Stimulated activated naive CD8-positive, alpha-beta T cell treated with anti-CD3 and anti-CD28 coated beads, Interleukin-15, Interleukin-2, amounts not matched to agents 100 U/mL and 50 U/mL, for 24 hours (primary cell): ENCODE results near the gene KRTAP10-7.
"Not testable (repeated sequence)": the region's sequence is repeated elsewhere in the genome, so short reads cannot be mapped to it uniquely, and the experiment has no call there.

Experiments used
- ATAC-seq: fragments of 150-1000 bp; cut with Tn5 transposase; one replicate; pipeline ENCODE4 v1.10.0; 2021
- DNase-seq: peaks from one replicate; pipeline ENCODE4 v3.0.0; 2021

KRTAP10-7 gene

GRCh38 chr21:44571844-44572782 lies 28.3 kb upstream of the KRTAP10-7 start:
- ATAC-seq: no peak
- DNase-seq: no peak

DNA sequence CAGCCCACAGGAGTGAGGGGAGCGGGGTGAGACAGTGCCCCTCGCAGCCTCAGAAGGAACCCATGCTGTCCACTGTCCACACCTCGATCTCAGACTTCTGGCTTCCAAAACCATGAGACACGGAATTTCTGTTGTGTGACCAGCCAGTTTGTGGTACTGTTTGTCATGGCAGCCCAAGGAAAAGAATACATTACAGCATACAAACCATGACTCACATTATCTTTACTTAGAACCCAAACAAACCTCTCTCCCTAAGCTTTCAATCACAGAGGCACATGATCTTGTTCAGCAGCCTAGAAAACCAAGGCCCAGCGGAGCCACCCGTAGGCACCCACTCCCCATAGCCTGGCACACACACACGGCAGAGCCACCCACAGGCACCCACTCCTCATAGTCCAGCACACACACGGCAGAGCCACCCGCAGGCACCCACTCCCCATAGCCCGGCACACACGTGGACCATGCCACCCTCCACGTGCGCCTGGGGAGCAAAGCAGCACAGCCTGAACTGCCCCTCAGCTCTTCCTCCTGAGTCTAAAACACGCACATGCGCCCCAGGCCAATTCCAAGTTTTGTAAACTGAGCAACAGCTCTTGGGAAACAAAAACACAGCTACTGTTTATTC lies 27.3 kb upstream of the KRTAP10-7 start:
- no peak for ATAC-seq
- no peak for DNase-seq

GRCh38 chr21:44573630-44574456 lies 26.6 kb upstream of the KRTAP10-7 start, which contains the start of gene KRTAP10-4:
Gene KRTAP10-4, plus strand, starts transcription at chr21:44573729. Its CDS starts 30 bp downstream, at chr21:44573759.
- ATAC-seq, DNase-seq: not testable (repeated sequence)

DNA sequence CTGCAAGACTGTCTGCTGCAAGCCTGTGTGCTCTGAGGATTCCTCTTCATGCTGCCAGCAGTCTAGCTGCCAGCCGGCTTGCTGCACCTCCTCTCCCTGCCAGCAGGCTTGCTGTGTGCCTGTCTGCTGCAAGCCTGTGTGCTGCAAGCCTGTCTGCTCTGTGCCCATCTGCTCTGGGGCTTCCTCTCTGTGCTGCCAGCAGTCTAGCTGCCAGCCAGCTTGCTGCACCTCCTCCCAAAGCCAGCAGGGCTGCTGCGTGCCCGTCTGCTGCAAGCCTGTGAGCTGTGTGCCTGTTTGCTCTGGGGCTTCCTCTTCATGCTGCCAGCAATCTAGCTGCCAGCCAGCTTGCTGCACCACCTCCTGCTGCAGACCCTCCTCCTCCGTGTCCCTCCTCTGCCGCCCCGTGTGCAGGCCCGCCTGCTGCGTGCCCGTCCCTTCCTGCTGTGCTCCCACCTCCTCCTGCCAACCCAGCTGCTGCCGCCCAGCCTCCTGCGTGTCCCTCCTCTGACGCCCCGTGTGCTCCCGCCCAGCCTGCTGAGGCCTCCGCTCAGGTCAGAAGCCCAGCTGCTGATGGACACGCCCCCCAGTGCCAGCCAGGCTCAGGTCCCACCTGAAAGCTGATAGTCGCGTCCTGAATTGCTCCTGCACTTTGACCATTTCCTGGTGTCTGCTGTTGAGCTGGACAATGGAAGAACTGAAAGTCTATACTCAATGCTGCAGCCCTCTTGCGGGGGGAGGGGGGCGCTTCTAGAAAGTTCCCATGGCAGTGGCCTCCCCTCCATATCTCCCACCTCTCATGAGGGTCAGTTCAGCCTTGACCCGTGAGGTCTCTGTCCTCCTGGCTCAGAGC lies 25.7 kb upstream of the KRTAP10-7 start:
- DNase-seq: no peak

DNA sequence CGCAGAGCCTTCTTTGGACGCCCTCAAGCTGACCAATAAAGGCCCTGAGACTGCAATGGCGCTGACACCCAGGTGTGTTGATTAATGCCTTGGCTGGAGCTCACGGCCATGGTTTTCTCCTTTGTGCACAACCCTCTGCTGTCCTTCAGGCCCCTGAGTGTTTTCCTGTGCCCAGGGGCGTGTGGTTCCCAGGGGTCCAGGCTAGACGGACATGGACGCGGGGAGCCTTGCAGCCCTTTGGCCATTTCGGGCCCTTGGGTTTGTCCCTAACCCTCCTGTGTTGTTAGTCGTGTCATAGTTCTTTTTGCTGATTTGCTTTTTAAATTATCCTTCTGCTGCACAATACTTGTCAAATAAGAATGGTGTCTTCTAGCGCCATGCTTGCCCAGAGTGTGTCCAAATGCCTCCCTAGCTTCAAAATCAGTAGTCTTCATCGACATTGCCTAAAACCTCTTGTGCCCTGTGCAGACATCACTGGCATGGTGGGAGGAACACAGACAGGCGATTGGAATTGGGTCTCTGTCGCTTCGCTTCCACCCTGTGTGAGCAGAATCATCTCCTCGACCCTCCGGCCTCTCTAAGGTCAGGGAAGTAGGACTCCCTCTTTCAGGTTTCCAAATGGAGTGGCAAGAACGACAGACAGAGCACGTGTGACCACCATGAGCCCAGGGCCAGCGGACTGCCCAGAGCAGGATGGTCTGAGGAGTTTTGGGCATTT lies 24.9 kb upstream of the KRTAP10-7 start:
- DNase-seq: no peak
- no peak for ATAC-seq

More for the DNA sequence above, 25.7 kb upstream of the KRTAP10-7 start:
- no peak for ATAC-seq

DNA sequence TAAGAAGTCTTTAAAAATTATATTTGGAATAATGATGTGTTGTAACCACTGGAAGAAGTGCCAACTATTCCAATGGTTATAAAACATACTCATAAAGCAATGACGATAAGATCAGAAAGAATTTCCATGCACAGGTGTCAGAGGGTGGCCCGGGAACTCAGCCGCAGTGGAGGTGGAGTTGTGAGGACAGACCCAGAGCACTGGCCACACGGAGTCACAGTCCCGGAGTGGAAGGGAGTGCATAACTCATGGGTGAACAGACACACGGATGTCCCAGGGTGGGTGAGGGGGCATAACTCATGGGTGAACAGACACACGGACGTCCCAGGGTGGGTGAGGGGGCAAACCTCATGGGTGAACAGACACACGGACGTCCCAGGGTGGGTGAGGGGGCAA lies 24.4 kb upstream of the KRTAP10-7 start:
- ATAC-seq (no peak), DNase-seq (no peak)

DNA sequence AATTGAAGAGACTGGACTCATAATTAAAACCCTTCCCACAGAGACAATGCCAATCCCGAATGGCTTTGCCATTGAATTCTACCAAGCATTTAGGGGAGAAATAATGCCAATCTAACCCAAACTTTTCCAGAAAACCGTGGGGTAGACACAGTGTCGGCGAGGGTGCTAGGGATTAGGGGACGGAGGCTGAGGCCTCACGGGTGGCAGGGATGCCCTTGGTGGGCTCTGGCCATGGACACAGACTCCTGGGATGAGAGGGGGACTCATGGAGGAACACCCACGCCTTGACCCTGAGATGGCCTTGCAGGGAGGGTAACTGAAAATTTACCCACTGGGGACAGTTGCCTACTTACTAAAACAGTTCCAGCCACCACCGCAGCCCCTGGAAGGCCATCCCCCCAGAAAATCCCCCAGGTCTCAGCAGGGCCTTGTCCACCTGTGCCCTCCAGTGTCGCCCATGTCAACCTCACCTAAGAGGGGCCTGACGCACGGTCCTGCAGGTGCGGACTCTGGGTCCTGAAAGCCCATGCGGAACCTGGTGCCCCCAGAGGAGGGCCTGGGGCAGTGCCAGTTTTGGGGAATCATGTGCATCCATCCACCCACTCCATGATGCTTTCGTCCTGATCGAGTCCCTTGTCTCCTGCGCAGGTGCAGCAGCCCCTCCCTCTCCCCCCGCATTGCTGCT lies 21.9 kb upstream of the KRTAP10-7 start:
- ATAC-seq: no peak
- DNase-seq: no peak

DNA sequence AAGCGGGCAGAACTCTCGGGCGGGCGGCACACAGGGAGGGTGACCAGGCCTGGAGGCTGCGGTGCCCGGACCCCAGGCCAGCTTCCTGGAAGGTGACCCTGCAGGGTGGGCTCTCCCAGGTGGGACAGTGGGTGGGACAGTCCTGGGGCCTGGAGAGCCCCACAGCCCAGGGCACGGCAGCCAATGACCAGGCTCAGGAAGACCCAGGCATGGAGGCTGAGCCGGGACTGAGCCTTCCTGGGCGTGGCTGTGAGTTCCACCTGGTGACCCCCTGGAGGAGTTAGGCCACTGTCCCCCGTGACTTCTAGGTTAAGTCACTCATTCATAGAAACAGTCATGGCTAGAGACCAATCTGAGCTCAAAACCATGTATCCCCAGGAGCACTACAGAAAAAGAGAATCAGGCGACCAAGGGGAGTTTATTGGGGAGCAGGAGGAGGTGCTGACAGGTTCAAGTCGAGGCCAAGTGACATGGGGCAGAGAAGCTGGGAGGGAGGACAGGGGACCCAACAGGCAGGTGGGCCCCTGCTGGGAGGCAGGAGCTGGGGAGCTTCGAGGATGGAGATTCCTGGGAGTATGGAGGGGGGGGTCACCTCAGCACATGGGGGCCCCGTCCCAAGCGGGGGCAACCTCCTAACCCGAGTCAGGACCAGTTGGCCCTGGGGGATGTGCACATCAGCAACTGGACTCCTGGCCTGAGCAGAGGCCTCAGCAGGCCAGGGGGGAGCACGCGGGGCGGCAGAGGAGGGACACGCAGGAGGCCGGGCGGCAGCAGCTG lies 21.2 kb upstream of the KRTAP10-7 start:
- ATAC-seq (peak; percentile 19), DNase-seq (no peak)

- DNase-seq (no peak), ATAC-seq (no peak)
Observed at GRCh38 chr21:44579833-44580144, 20.6 kb upstream of the KRTAP10-7 start.

GRCh38 chr21:44580231-44580821 lies 20.1 kb upstream of the KRTAP10-7 start, which contains the start of gene KRTAP10-5:
Gene KRTAP10-5, minus strand, starts transcription at chr21:44580604. Its CDS starts 26 bp downstream, at chr21:44580578.
- DNase-seq, ATAC-seq: not testable (repeated sequence)

DNA sequence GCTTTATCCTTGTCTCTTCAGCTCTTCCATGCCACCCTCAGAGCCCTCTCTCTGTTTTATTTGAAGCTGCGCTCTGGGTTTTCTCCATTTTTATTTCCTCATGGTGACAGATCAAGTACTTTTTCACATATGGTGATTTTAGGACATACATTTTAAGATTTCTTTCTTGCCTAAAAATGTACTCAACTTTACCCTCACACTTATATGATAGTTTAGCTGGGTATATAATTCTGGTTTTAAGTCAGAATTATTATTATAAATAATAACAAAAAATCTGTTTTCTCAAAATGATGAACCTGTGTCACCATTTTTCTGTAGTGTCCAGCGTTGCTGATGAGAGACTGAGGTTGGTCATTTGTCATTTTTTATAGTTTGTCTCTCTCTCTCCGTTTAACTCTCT lies 19.2 kb upstream of the KRTAP10-7 start:
- ATAC-seq: no peak
- DNase-seq: no peak

DNA sequence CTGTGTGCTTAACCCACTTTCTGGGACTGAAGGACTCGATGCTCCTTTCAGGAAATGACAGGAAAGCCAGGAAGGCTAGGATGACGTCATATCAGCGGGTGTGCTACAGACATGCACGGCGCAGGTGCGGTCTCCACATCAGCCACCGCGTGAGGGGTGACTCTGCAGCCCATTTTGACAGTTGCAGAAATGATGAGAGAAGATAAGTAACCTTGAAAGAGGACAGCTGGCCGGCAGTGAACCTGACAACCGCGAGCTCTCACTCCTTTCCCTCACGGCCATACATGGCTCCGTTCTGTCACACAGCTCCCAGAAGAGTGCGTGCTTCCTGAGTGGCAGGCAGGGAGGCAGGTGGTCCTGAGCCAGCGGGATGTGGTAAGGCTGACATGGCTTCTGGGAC lies 18.3 kb upstream of the KRTAP10-7 start:
- no peak for DNase-seq
- ATAC-seq: no peak

GRCh38 chr21:44583089-44583799 lies 17.2 kb upstream of the KRTAP10-7 start:
- DNase-seq (no peak), ATAC-seq (no peak)

- DNase-seq (no peak), ATAC-seq (peak; percentile 32)
Observed at GRCh38 chr21:44583800-44584147, 16.6 kb upstream of the KRTAP10-7 start.

DNA sequence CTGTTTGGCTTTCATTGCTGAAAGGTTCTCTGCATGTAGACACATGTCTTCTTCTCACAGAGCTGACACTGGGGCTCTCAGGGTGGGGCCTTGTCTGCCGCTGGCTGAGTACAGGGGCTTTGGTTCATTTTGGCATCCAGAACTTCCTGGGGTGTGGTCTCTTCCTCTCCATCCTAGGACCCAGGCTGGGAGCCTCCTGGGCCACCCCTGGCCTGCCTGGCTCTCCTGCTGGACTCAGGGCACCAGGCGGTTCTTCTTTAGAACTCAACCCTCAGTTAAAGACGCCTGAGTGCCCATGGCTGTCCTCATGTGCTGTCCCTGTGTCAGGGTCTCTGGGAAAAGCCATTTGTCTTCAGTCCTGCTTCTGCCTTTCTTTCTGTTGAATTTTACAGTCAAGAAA lies 14.5 kb upstream of the KRTAP10-7 start:
- DNase-seq: no peak
- ATAC-seq: no peak

DNA sequence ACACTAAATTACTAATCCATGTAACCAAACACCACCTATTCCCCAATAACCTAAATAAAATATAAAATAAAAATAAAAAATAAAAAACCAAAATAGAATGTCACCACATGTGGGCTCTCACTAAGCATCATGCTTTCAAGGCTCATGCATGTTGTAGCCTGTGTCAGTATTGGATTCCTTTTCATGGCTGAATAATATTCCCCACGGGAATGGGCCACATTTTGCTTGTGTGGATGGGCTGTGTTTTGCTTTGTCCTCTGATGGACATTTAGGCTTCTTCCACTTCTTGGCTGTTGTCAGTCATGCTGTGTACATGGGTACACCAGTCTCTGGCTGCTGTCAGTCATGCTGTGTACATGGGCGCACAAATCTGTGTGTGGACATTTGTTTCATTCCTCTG lies 11.3 kb upstream of the KRTAP10-7 start:
- ATAC-seq (no peak), DNase-seq (no peak)

GRCh38 chr21:44589586-44590305 lies 10.7 kb upstream of the KRTAP10-7 start:
- no peak for DNase-seq
- ATAC-seq: no peak

GRCh38 chr21:44590311-44590721 lies 10.1 kb upstream of the KRTAP10-7 start:
- DNase-seq: no peak
- ATAC-seq: no peak
